ENCODE data around the gene SHOC2. TPM values are rescaled to one million over a fixed set of nuclear protein-coding genes. Genes with fewer than 3 reads are reported as not detected.
A peak's percentile ranks its signal among the peaks of the same experiment; 100 is the strongest.

Gene SHOC2
- total RNA-seq, 1 donor from 2014 or later: 40.4 TPM

- H3K9me3 Mint-ChIP-seq: peaks cover 9% of the 10 kb centered on the region
- H3K27me3 Mint-ChIP-seq (ENCODE audit: low read depth): no peaks in the 10 kb centered on the region
- H3K4me1 Mint-ChIP-seq: no peaks in the 10 kb centered on the region
- TF ChIP-seq, protein P1, sequence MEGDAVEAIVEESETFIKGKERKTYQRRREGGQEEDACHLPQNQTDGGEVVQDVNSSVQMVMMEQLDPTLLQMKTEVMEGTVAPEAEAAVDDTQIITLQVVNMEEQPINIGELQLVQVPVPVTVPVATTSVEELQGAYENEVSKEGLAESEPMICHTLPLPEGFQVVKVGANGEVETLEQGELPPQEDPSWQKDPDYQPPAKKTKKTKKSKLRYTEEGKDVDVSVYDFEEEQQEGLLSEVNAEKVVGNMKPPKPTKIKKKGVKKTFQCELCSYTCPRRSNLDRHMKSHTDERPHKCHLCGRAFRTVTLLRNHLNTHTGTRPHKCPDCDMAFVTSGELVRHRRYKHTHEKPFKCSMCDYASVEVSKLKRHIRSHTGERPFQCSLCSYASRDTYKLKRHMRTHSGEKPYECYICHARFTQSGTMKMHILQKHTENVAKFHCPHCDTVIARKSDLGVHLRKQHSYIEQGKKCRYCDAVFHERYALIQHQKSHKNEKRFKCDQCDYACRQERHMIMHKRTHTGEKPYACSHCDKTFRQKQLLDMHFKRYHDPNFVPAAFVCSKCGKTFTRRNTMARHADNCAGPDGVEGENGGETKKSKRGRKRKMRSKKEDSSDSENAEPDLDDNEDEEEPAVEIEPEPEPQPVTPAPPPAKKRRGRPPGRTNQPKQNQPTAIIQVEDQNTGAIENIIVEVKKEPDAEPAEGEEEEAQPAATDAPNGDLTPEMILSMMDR (IDR thresholded peaks at IDR 0.05; ENCODE audit: unreplicated experiment): no peak
- H3K36me3 Mint-ChIP-seq: peaks cover 24% of the 10 kb centered on the region
- no peak for DNase-seq (ENCODE audit: low spot score in 2 of 2, unreplicated experiment in 2 of 2)
- H3K27ac Mint-ChIP-seq: no peak overlapping the region
- H3K4me3 Mint-ChIP-seq: no peak overlapping the region
These were observed 66.3 kb downstream of the SHOC2 start for GRCh38 chr10:110985497-110986275.

DNA sequence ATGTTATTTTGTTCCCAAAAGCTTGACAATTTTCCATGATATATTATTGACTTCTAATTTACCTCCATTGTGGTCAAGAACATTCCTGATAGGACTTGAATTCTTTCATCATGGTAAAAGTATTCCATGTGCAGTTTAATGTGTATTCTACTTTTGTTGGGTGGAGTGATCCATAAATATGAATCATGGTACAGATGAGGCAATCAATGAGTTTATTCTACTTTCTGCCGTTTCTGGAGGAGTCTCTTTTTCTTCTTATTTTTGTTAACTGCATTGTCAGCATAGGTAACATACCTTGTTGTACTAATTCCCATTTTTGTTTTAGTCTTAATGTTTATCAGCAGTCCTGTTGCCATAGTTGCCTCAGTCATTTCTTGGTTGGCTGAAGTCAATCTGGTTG, 69.6 kb downstream of the SHOC2 start:
- no peak for DNase-seq (ENCODE audit: low spot score in 2 of 2, unreplicated experiment in 2 of 2)
- H3K36me3 Mint-ChIP-seq: peaks cover 17% of the 10 kb centered on the region
- no peaks in the 10 kb centered on the region for H3K27me3 Mint-ChIP-seq (ENCODE audit: low read depth)
- no peak overlapping the region for H3K4me3 Mint-ChIP-seq
- H3K27ac Mint-ChIP-seq: no peak overlapping the region
- H3K9me3 Mint-ChIP-seq: peaks cover 3% of the 10 kb centered on the region
- TF ChIP-seq, protein P1 (IDR thresholded peaks at IDR 0.05; ENCODE audit: unreplicated experiment): no peak
- H3K4me1 Mint-ChIP-seq: peaks cover 4% of the 10 kb centered on the region

- TF ChIP-seq, protein P1 (IDR thresholded peaks at IDR 0.05; ENCODE audit: unreplicated experiment): no peak
- peaks cover 18% of the 10 kb centered on the region for H3K36me3 Mint-ChIP-seq
- peaks cover 4% of the 10 kb centered on the region for H3K4me1 Mint-ChIP-seq
- H3K27me3 Mint-ChIP-seq (ENCODE audit: low read depth): no peaks in the 10 kb centered on the region
- H3K4me3 Mint-ChIP-seq: no peak overlapping the region
- peak overlapping the region; percentile 1 for H3K27ac Mint-ChIP-seq
- DNase-seq (ENCODE audit: low spot score in 2 of 2, unreplicated experiment in 2 of 2): no peak
- H3K9me3 Mint-ChIP-seq: peaks cover 3% of the 10 kb centered on the region
These were observed 72.8 kb downstream of the SHOC2 start for GRCh38 chr10:110992006-110992800.

- Mint-ChIP-seq H3K27me3 (ENCODE audit: low read depth) (no peaks in the 10 kb centered on the region), H3K4me1 (peaks cover 4% of the 10 kb centered on the region), H3K36me3 (peaks cover 19% of the 10 kb centered on the region), H3K9me3 (peaks cover 3% of the 10 kb centered on the region), H3K27ac (no peak overlapping the region), H3K4me3 (no peak overlapping the region)
- TF ChIP-seq, protein P1 (IDR thresholded peaks at IDR 0.05; ENCODE audit: unreplicated experiment): no peak
- DNase-seq (ENCODE audit: low spot score in 2 of 2, unreplicated experiment in 2 of 2): no peak
These were observed 73.8 kb downstream of the SHOC2 start for GRCh38 chr10:110993024-110993693.

- TF ChIP-seq, protein P1 (IDR thresholded peaks at IDR 0.05; ENCODE audit: unreplicated experiment): no peak
- H3K27me3 Mint-ChIP-seq (ENCODE audit: low read depth): no peaks in the 10 kb centered on the region
- peaks cover 4% of the 10 kb centered on the region for H3K4me1 Mint-ChIP-seq
- H3K9me3 Mint-ChIP-seq: peaks cover 3% of the 10 kb centered on the region
- no peak for DNase-seq (ENCODE audit: low spot score in 2 of 2, unreplicated experiment in 2 of 2)
- no peak overlapping the region for H3K4me3 Mint-ChIP-seq
- H3K36me3 Mint-ChIP-seq: peaks cover 14% of the 10 kb centered on the region
- no peak overlapping the region for H3K27ac Mint-ChIP-seq
These were observed 75.1 kb downstream of the SHOC2 start for GRCh38 chr10:110994406-110995086.
